Vagina (tissue), 2 donors: ENCODE measurements around the gene RAP1GDS1. TPM values are rescaled to one million over a fixed set of nuclear protein-coding genes. Genes with fewer than 3 reads are reported as not detected.

ENCODE experiments used
- DNase-seq, 2 donors: peaks; one replicate each; pipeline ENCODE4 v3.0.0-alpha.2; 2017; ENCODE audit errors: extremely low spot score in 2 of 2
- H3K27ac ChIP-seq: fragments of 200-600 bp; sonication (generic); one replicate; pipeline ENCODE4 v1.5.1; 2019
- H3K27me3 ChIP-seq: fragments of 200-600 bp; sonication (generic); one replicate; pipeline ENCODE4 v1.5.1; 2019
- H3K36me3 ChIP-seq, 2 donors: fragments of 200-600 bp; sonication (generic); one replicate each; pipeline ENCODE4 v1.5.1; 2017 to 2019
- H3K4me1 ChIP-seq: fragments of 200-600 bp; sonication (generic); one replicate; pipeline ENCODE4 v1.5.1; 2019
- H3K4me3 ChIP-seq, 2 donors: fragments of 200-600 bp; sonication (generic); 1 replicate in 1 of 2; 2 replicates in 1 of 2; pipeline ENCODE4 v1.5.1; 2016 to 2019
- H3K9me3 ChIP-seq: fragments of 200-600 bp; sonication (generic); one replicate; pipeline ENCODE4 v1.5.1; 2019
- CTCF ChIP-seq, 3 experiments: fragments of 450-650 bp in 2 of 3; fragments of 200-600 bp in 1 of 3; sonication (generic) in 1 of 3; IDR thresholded peaks; one replicate each; pipeline ENCODE4 v1.5.1; 2017 to 2019; ENCODE audit warnings: antibody characterized with exemption in 3 of 3, mild to moderate bottlenecking in 2 of 3, moderate library complexity in 2 of 3
- POLR2A ChIP-seq, 2 donors: fragments of 450-650 bp; IDR thresholded peaks; one replicate each; pipeline ENCODE4 v1.6.1; 2017; ENCODE audit warnings: antibody characterized with exemption in 2 of 2, mild to moderate bottlenecking in 2 of 2, moderate library complexity in 2 of 2
- POLR2AphosphoS5 ChIP-seq, 2 donors: sonication (generic); formaldehyde crosslinking; IDR thresholded peaks; one replicate each; pipeline ENCODE4 v1.9.0; 2017; ENCODE audit warnings: antibody characterized with exemption in 2 of 2, mild to moderate bottlenecking in 2 of 2, low read depth in 1 of 2; ENCODE audit not compliant: insufficient read depth in 1 of 2
- intact Hi-C: fragments of 100-400 bp; cut with DNase I; formaldehyde crosslinking; loops from one replicate; pipeline ENCODE4 v1.15.1; 2023
- total RNA-seq: library from RNA; depleted of rRNA; stranded (reverse); fragments of >200 nt; gene quantifications from one replicate; pipeline ENCODE4 v1.2.3, GENCODE V29; 2016

RAP1GDS1 gene
- total RNA-seq, 1 donor from 2014 or later: 16.0 TPM

- H3K36me3 ChIP-seq: no peaks in the 10 kb centered on the region
- no peak for TF ChIP-seq POLR2A (IDR thresholded peaks at IDR 0.05)
- TF ChIP-seq CTCF (IDR thresholded peaks at IDR 0.05): no peak
- no peak for TF ChIP-seq POLR2AphosphoS5 (IDR thresholded peaks at IDR 0.05; ENCODE audit: insufficient read depth in 1 of 2, low read depth in 1 of 2)
- intact Hi-C loops: no loop called here
- H3K27me3 ChIP-seq: no peaks in the 10 kb centered on the region
- H3K9me3 ChIP-seq: no peaks in the 10 kb centered on the region
- no peak overlapping the region for H3K4me3 ChIP-seq
- H3K4me1 ChIP-seq: no peaks in the 10 kb centered on the region
- H3K27ac ChIP-seq: no peak overlapping the region
- no peak for DNase-seq
Observed at GRCh38 chr4:98341309-98341708, 80.1 kb downstream of the RAP1GDS1 start.

- DNase-seq: no peak
- no peak overlapping the region for H3K4me3 ChIP-seq
- no peaks in the 10 kb centered on the region for H3K27me3 ChIP-seq
- no peak overlapping the region for H3K27ac ChIP-seq
- no peaks in the 10 kb centered on the region for H3K9me3 ChIP-seq
- peaks cover 0 to 8% of the 10 kb centered on the region in 2 donors for H3K36me3 ChIP-seq
- TF ChIP-seq POLR2A (IDR thresholded peaks at IDR 0.05) (no peak), POLR2AphosphoS5 (IDR thresholded peaks at IDR 0.05; ENCODE audit: insufficient read depth in 1 of 2, low read depth in 1 of 2) (no peak), CTCF (IDR thresholded peaks at IDR 0.05) (no peak)
- intact Hi-C loops: no loop called here
- no peaks in the 10 kb centered on the region for H3K4me1 ChIP-seq
Observed at GRCh38 chr4:98343626-98344025, 82.4 kb downstream of the RAP1GDS1 start.

- no peaks in the 10 kb centered on the region for H3K4me1 ChIP-seq
- H3K36me3 ChIP-seq: peaks cover 0 to 8% of the 10 kb centered on the region in 2 donors
Observed at GRCh38 chr4:98345838-98346237, 84.7 kb downstream of the RAP1GDS1 start.

GRCh38 chr4:98352396-98352795 lies 91.2 kb downstream of the RAP1GDS1 start:
- no peak overlapping the region for H3K4me3 ChIP-seq
- no peak overlapping the region for H3K27ac ChIP-seq
- no peak for DNase-seq
- intact Hi-C loops: no loop called here
- H3K27me3 ChIP-seq: no peaks in the 10 kb centered on the region
- no peaks in the 10 kb centered on the region for H3K9me3 ChIP-seq
- peaks cover 0 to 14% of the 10 kb centered on the region in 2 donors for H3K36me3 ChIP-seq
- no peak for TF ChIP-seq CTCF (IDR thresholded peaks at IDR 0.05)
- no peak for TF ChIP-seq POLR2A (IDR thresholded peaks at IDR 0.05)
- TF ChIP-seq POLR2AphosphoS5 (IDR thresholded peaks at IDR 0.05; ENCODE audit: insufficient read depth in 1 of 2, low read depth in 1 of 2): no peak
- H3K4me1 ChIP-seq: no peaks in the 10 kb centered on the region

More at GRCh38 chr4:98345838-98346237, 84.7 kb downstream of the RAP1GDS1 start:
- no peak overlapping the region for H3K4me3 ChIP-seq
- DNase-seq: no peak
- H3K27ac ChIP-seq: no peak overlapping the region
- intact Hi-C loops: no loop called here
- no peak for TF ChIP-seq POLR2A (IDR thresholded peaks at IDR 0.05)
- no peak for TF ChIP-seq CTCF (IDR thresholded peaks at IDR 0.05)
- no peak for TF ChIP-seq POLR2AphosphoS5 (IDR thresholded peaks at IDR 0.05; ENCODE audit: insufficient read depth in 1 of 2, low read depth in 1 of 2)
- no peaks in the 10 kb centered on the region for H3K27me3 ChIP-seq
- no peaks in the 10 kb centered on the region for H3K9me3 ChIP-seq

- H3K36me3 ChIP-seq: peaks cover 0 to 8% of the 10 kb centered on the region in 2 donors
- intact Hi-C loops: no loop called here
- H3K27me3 ChIP-seq: no peaks in the 10 kb centered on the region
- no peaks in the 10 kb centered on the region for H3K9me3 ChIP-seq
- DNase-seq: no peak
- TF ChIP-seq POLR2A (IDR thresholded peaks at IDR 0.05) (no peak), CTCF (IDR thresholded peaks at IDR 0.05) (no peak), POLR2AphosphoS5 (IDR thresholded peaks at IDR 0.05; ENCODE audit: insufficient read depth in 1 of 2, low read depth in 1 of 2) (no peak)
- H3K27ac ChIP-seq: no peak overlapping the region
- no peaks in the 10 kb centered on the region for H3K4me1 ChIP-seq
- no peak overlapping the region for H3K4me3 ChIP-seq
Observed at GRCh38 chr4:98352940-98353339, 91.8 kb downstream of the RAP1GDS1 start.
